ENCODE data around the gene TOMM40.

DNA sequence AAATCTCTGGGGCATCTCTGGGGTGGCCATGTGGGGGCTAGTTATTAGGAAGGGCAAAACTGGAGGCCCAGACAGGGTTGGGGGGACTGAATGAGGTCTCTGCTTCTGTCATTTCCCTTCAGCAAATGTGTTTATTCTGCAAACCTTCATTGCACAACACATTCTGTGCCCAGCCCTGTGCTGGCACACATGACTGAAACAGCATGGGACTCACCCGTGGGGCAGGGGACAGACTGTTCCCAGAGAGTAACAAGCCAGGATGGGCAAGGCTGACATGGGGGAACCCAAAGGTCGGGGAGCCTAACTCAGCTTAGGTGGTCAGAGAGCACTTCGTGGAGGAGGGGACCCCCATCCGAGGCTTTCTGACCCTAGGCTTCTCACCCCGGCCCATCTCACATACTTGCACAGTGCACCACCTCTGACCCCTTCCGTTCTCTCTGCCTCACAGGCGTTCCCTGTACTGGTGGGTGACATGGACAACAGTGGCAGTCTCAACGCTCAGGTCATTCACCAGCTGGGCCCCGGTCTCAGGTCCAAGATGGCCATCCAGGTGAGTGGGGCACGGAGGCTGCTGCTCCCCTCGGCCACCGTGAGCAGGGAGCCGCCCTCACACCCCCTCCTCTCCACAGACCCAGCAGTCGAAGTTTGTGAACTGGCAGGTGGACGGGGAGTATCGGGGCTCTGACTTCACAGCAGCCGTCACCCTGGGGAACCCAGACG, 2.4 kb downstream of the TOMM40 start:
- TF ChIP-seq POLR2A (IDR thresholded peaks at IDR 0.05) = no peak
- TF ChIP-seq, protein P1, sequence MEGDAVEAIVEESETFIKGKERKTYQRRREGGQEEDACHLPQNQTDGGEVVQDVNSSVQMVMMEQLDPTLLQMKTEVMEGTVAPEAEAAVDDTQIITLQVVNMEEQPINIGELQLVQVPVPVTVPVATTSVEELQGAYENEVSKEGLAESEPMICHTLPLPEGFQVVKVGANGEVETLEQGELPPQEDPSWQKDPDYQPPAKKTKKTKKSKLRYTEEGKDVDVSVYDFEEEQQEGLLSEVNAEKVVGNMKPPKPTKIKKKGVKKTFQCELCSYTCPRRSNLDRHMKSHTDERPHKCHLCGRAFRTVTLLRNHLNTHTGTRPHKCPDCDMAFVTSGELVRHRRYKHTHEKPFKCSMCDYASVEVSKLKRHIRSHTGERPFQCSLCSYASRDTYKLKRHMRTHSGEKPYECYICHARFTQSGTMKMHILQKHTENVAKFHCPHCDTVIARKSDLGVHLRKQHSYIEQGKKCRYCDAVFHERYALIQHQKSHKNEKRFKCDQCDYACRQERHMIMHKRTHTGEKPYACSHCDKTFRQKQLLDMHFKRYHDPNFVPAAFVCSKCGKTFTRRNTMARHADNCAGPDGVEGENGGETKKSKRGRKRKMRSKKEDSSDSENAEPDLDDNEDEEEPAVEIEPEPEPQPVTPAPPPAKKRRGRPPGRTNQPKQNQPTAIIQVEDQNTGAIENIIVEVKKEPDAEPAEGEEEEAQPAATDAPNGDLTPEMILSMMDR (IDR thresholded peaks at IDR 0.05) = no peak

Data from right lobe of liver (tissue), 4 donors.